Measurements from ENCODE around the gene SLC30A1. TPM values are rescaled to one million over a fixed set of nuclear protein-coding genes. Genes with fewer than 3 reads are reported as not detected.

SLC30A1 gene
- total and polyA plus RNA-seq, 2 of the 8 experiments (the other 6 are each of a cell fraction or from before 2014, with no cell fraction given): 4.5 to 14.0 TPM

DNA sequence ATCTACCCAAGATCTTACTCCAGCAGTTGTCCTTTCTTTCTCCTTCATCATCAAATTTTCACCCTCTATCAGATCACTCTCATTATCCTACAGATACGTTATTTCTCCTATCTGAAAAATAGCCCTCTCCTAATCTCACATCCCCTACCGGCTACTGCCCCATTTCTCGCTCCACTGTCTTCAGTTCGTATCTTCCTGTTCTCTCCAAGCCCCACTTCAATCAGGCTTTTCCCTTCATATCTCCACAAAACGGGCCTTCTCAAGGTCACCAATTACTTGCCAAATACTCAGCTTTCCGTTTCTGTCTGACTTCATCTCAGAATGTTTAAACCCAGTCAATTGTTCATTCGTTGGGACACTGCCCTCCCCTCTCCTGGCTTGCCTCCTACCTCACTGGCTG lies 32.4 kb downstream of the SLC30A1 start (continued):
- TF ChIP-seq, protein P1, sequence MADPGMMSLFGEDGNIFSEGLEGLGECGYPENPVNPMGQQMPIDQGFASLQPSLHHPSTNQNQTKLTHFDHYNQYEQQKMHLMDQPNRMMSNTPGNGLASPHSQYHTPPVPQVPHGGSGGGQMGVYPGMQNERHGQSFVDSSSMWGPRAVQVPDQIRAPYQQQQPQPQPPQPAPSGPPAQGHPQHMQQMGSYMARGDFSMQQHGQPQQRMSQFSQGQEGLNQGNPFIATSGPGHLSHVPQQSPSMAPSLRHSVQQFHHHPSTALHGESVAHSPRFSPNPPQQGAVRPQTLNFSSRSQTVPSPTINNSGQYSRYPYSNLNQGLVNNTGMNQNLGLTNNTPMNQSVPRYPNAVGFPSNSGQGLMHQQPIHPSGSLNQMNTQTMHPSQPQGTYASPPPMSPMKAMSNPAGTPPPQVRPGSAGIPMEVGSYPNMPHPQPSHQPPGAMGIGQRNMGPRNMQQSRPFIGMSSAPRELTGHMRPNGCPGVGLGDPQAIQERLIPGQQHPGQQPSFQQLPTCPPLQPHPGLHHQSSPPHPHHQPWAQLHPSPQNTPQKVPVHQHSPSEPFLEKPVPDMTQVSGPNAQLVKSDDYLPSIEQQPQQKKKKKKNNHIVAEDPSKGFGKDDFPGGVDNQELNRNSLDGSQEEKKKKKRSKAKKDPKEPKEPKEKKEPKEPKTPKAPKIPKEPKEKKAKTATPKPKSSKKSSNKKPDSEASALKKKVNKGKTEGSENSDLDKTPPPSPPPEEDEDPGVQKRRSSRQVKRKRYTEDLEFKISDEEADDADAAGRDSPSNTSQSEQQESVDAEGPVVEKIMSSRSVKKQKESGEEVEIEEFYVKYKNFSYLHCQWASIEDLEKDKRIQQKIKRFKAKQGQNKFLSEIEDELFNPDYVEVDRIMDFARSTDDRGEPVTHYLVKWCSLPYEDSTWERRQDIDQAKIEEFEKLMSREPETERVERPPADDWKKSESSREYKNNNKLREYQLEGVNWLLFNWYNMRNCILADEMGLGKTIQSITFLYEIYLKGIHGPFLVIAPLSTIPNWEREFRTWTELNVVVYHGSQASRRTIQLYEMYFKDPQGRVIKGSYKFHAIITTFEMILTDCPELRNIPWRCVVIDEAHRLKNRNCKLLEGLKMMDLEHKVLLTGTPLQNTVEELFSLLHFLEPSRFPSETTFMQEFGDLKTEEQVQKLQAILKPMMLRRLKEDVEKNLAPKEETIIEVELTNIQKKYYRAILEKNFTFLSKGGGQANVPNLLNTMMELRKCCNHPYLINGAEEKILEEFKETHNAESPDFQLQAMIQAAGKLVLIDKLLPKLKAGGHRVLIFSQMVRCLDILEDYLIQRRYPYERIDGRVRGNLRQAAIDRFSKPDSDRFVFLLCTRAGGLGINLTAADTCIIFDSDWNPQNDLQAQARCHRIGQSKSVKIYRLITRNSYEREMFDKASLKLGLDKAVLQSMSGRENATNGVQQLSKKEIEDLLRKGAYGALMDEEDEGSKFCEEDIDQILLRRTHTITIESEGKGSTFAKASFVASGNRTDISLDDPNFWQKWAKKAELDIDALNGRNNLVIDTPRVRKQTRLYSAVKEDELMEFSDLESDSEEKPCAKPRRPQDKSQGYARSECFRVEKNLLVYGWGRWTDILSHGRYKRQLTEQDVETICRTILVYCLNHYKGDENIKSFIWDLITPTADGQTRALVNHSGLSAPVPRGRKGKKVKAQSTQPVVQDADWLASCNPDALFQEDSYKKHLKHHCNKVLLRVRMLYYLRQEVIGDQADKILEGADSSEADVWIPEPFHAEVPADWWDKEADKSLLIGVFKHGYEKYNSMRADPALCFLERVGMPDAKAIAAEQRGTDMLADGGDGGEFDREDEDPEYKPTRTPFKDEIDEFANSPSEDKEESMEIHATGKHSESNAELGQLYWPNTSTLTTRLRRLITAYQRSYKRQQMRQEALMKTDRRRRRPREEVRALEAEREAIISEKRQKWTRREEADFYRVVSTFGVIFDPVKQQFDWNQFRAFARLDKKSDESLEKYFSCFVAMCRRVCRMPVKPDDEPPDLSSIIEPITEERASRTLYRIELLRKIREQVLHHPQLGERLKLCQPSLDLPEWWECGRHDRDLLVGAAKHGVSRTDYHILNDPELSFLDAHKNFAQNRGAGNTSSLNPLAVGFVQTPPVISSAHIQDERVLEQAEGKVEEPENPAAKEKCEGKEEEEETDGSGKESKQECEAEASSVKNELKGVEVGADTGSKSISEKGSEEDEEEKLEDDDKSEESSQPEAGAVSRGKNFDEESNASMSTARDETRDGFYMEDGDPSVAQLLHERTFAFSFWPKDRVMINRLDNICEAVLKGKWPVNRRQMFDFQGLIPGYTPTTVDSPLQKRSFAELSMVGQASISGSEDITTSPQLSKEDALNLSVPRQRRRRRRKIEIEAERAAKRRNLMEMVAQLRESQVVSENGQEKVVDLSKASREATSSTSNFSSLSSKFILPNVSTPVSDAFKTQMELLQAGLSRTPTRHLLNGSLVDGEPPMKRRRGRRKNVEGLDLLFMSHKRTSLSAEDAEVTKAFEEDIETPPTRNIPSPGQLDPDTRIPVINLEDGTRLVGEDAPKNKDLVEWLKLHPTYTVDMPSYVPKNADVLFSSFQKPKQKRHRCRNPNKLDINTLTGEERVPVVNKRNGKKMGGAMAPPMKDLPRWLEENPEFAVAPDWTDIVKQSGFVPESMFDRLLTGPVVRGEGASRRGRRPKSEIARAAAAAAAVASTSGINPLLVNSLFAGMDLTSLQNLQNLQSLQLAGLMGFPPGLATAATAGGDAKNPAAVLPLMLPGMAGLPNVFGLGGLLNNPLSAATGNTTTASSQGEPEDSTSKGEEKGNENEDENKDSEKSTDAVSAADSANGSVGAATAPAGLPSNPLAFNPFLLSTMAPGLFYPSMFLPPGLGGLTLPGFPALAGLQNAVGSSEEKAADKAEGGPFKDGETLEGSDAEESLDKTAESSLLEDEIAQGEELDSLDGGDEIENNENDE (IDR thresholded peaks at IDR 0.05; ENCODE audit: insufficient replicate concordance, low read length): no peak
- TF ChIP-seq CTBP2 (IDR thresholded peaks at IDR 0.05; ENCODE audit: borderline replicate concordance, insufficient read depth, insufficient read length, low read length) (no peak), CEBPB (IDR thresholded peaks at IDR 0.05; ENCODE audit: low read depth, low read length) (no peak), RXRA (IDR thresholded peaks at IDR 0.05; ENCODE audit: insufficient read depth, low read depth, low read length) (no peak), MAFK (IDR thresholded peaks at IDR 0.05; ENCODE audit: low read depth, low read length) (no peak), RNF2 (IDR thresholded peaks at IDR 0.05; ENCODE audit: borderline replicate concordance, low read depth, low read length, missing control alignments, poor library complexity, severe bottlenecking) (no peak), ASH2L (IDR thresholded peaks at IDR 0.05; ENCODE audit: low read length) (no peak), KDM1A (IDR thresholded peaks at IDR 0.05; ENCODE audit: borderline replicate concordance, low read length) (no peak), NANOG (IDR thresholded peaks at IDR 0.05; ENCODE audit: insufficient read depth, low read depth, low read length, poor library complexity, severe bottlenecking) (no peak), TAF1 (IDR thresholded peaks at IDR 0.05; ENCODE audit: low read depth, low read length) (no peak), TCF12 (IDR thresholded peaks at IDR 0.05; ENCODE audit: low read depth, low read length) (no peak), BACH1 (IDR thresholded peaks at IDR 0.05; ENCODE audit: low read length) (no peak)
